Islet precursor cell (in vitro differentiated cells): ENCODE data around the gene MEN1.

Source experiments
- DNase-seq: peaks from one replicate; pipeline ENCODE4 v3.0.0-alpha.2; 2018

MEN1 gene

DNA sequence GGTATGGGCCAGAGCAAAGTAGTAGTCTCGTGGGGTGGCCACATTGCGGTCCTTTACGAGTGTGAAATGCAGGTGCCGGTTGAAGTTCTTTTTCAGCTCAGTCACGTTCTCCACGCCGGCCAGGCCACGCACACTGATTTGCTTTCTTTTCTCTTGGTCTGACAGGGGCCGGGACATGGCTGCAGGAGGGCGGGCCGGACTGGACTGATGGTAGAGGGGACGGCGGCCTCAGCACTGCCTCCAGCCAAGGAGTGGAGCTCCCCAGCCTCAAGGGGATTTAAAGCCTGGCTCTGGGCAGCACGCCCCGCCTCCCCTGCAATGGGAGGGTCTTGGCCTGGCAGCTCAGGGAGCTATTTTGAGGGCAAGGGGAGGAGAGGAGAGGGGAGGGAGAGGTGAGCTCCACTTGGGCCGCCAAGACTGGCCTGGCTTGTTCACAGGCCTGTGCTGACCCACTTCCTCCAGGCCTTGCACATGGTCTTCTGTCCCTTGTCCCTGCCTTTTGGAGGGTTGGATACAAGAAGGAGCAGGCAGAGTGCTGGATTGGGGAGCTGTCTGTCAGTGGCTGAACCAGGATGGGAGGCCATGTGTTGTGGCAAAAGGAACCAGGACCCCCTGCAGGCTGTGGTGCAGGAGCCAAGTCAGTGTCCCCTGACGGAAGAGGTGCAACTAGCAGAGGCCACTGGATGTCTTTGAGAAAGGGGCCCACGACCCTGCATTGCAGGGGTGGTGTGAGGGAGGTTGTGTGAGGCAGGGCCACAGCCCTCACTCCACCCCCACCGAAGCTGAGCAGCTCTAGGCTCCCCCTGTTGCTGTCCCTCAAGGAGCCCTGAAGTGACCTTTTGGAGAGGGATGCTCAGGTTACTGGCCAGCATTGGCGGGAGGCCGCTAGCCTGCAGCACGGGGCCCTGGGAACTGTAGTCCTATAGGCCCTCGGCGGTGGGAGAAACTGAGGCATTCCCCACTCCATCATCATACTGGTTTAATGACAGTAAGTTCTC, 50.3 kb downstream of the MEN1 start, which contains the start of gene PYGM:
Gene PYGM, minus strand, starts transcription at position 253 of the 998 bp plus-strand sequence. Its CDS starts 76 bp downstream, at position 177.
- DNase-seq = peak; percentile 88

GRCh38 chr11:64759131-64759721, 51.1 kb downstream of the MEN1 start:
- DNase-seq = peak; percentile 52

DNA sequence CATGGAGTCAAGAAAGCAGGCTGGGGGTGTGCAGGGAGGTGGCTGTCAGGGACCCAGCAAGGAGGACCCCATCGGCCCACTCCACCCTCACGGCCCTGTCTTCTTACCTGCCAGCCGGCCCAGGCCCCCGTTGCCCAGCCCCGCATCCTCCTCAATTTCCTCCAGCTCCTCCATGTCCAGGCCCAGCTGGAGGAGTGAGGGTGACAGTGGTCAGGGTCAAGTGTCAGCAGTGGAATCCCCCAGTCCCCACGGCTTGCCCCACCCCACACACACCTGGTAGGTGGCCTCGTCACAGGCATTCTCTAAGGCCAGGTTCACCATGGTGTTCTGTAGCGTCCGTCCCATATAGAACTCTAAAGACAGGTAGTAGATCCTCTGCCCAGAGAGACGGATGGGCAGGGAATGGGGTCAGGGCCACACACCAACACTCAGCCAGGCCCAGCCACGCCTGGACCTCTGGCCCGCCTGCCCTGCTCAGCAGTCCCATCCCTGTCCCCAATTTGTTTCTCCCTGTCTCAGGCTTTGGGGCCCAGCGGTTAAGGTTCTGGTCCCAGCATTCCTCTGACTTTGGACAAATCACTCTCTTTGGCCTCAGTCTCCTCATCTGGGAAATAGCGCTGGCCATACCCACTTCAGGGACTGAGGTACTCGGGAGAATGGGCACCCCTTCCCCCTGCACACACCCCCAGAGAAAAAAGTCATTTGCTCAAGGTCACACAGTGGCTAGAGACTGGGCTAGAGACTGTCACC, 51.8 kb downstream of the MEN1 start:
- peak; percentile 51 for DNase-seq

GRCh38 chr11:64757549-64758329, 52.6 kb downstream of the MEN1 start:
- DNase-seq = peak; percentile 47

GRCh38 chr11:64755681-64756361, 54.5 kb downstream of the MEN1 start:
- peak; percentile 46 for DNase-seq

GRCh38 chr11:64754919-64755662, 55.3 kb downstream of the MEN1 start:
- peak; percentile 49 for DNase-seq

- DNase-seq = peak; percentile 49
Measured at GRCh38 chr11:64754124-64754918, 56.0 kb downstream of the MEN1 start.
